GM12873 (cell line): ENCODE results near the gene FAT1.

Source experiments
- CTCF ChIP-seq: IDR thresholded peaks from 2 replicates; pipeline ENCODE4 v1.5.1; 2012; ENCODE audit warnings: low read depth, mild to moderate bottlenecking, moderate library complexity, low read length, control low read depth; ENCODE audit not compliant: insufficient read depth; ENCODE audit errors: missing control alignments

FAT1 gene

GRCh38 chr4:186604124-186604807, 119.4 kb downstream of the FAT1 start:
- no peak for TF ChIP-seq CTCF

GRCh38 chr4:186602978-186603377, 120.7 kb downstream of the FAT1 start:
- TF ChIP-seq CTCF: no peak

GRCh38 chr4:186599483-186599882, 124.2 kb downstream of the FAT1 start:
- no peak for TF ChIP-seq CTCF

- no peak for TF ChIP-seq CTCF
Observed at GRCh38 chr4:186598686-186599085, 125.0 kb downstream of the FAT1 start.

- no peak for TF ChIP-seq CTCF
Observed at GRCh38 chr4:186596850-186597390, 126.7 kb downstream of the FAT1 start.

DNA sequence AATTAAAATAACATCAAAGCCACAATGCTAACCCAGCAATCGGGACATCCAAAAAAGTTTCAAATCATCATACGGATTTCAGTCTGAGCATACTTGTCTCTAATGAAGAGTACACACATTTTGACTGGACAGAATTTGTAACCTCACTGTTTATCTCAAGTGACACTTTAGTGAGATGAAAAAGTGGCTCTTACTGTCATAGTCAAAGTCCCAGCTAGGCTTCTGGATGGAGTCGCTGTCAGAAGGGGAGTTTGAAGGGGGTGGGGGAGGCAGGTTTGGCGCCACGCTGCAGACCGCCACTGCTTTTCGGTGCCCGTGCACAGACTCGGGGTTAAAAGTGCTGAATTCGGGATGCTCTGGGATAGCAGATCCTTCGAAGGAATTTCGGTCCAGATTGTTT, 127.3 kb downstream of the FAT1 start:
- TF ChIP-seq CTCF: no peak

DNA sequence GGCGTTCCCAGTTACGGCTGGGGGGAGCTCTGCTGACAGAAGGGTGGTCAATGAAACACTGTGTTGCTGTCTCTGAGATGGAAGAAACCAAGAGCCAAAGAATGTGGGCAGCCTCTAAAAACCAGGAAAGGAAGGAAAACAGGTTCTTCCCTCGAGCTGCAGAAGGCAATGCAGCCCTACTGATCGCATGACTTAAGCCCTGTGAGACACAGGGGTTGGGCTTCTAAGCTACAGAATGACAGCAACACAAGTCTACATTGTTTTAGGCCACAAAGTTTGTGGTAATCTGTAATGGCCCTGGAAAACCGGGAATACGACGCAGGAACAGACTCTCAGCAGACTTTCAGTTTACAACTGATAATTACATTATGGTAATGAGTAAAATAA, 130.1 kb downstream of the FAT1 start:
- no peak for TF ChIP-seq CTCF
